ENCODE results near the gene PSMA6. TPM values are rescaled to one million over a fixed set of nuclear protein-coding genes. Genes with fewer than 3 reads are reported as not detected.

Gene PSMA6
- total RNA-seq (2022; extraction: Qiagen RNA extraction; ENCODE audit: low read depth): 277 to 297 TPM (median 285 TPM) in 5 replicates

GRCh38 chr14:35292051-35292769 lies at the start of gene PSMA6:
TSS of gene PSMA6 (plus strand) at chr14:35292382. CDS start at chr14:35292477, 95 bp downstream.

Other genes with a start within 250 kb of the PSMA6 start
- 84.3 to 108 TPM (median 98.6 TPM) in 5 replicates for gene FAM177A1, start 246.1 kb upstream of the PSMA6 start, total RNA-seq (2022; extraction: Qiagen RNA extraction; ENCODE audit: low read depth)
- 25.5 to 28.5 TPM (median 27.6 TPM) in 5 replicates for gene PPP2R3C, start 170.4 kb upstream of the PSMA6 start, total RNA-seq (2022; extraction: Qiagen RNA extraction; ENCODE audit: low read depth)
- 33.9 to 36.6 TPM (median 35.1 TPM) in 5 replicates for gene PRORP, start 169.8 kb upstream of the PSMA6 start, total RNA-seq (2022; extraction: Qiagen RNA extraction; ENCODE audit: low read depth)
- gene NFKBIA, start 112.4 kb downstream of the PSMA6 start, total RNA-seq (2022; extraction: Qiagen RNA extraction; ENCODE audit: low read depth): 173 to 224 TPM (median 202 TPM) in 5 replicates
- gene INSM2, start 241.8 kb downstream of the PSMA6 start, total RNA-seq (2022; extraction: Qiagen RNA extraction; ENCODE audit: low read depth): 0.03 to 0.11 TPM (median 0.05 TPM) in 3 of 5 replicates, not detected in the others

All from A549 treated with GW870086 at 1 μM for 4 hours (cell line).